Astrocyte (in vitro differentiated cells and primary cell): Measurements from ENCODE around the gene RABL3. TPM values are rescaled to one million over a fixed set of nuclear protein-coding genes. Genes with fewer than 3 reads are reported as not detected.

Experiments
- DNase-seq: peaks from one replicate; pipeline ENCODE4 v3.0.0-alpha.2; 2010; ENCODE audit warnings: low read depth
- FAIRE-seq: peaks from 2 replicates; lab custom pipeline; 2011; peaks lifted over from hg19 to GRCh38; lab: Jason Lieb, UNC
- H2AFZ ChIP-seq: 2 replicates; pipeline ENCODE4 v1.6.0; 2012; ENCODE audit warnings: low read depth, low read length, inconsistent platforms
- H3K27ac ChIP-seq: 2 replicates; pipeline ENCODE4 v1.5.1; 2011; ENCODE audit warnings: low read depth, low read length, inconsistent platforms
- H3K27me3 ChIP-seq: 2 replicates; pipeline ENCODE4 v1.6.0; 2011; ENCODE audit warnings: low read length, inconsistent platforms; ENCODE audit not compliant: insufficient read depth
- H3K36me3 ChIP-seq: 2 replicates; pipeline ENCODE4 v1.5.1; 2011; ENCODE audit warnings: low read length, inconsistent platforms; ENCODE audit not compliant: insufficient read depth
- H3K4me1 ChIP-seq: 2 replicates; pipeline ENCODE4 v1.5.1; 2011; ENCODE audit warnings: low read length, inconsistent platforms; ENCODE audit not compliant: insufficient read depth
- H3K4me2 ChIP-seq: 2 replicates; pipeline ENCODE4 v1.6.0; 2012; ENCODE audit warnings: low read length, inconsistent platforms
- H3K4me3 ChIP-seq: 2 replicates; pipeline ENCODE4 v1.5.1; 2011; ENCODE audit warnings: low read depth, mild to moderate bottlenecking, low read length, inconsistent platforms; ENCODE audit not compliant: insufficient read depth
- H3K79me2 ChIP-seq: 2 replicates; pipeline ENCODE4 v1.6.0; 2012; ENCODE audit warnings: mild to moderate bottlenecking, low read length, inconsistent platforms; ENCODE audit not compliant: insufficient read depth
- H3K9ac ChIP-seq: 2 replicates; pipeline ENCODE4 v1.6.0; 2012; ENCODE audit warnings: mild to moderate bottlenecking, low read length, inconsistent platforms
- H3K9me3 ChIP-seq: 2 replicates; pipeline ENCODE4 v1.5.1; 2012; ENCODE audit warnings: low read depth, mild to moderate bottlenecking, low read length, inconsistent platforms; ENCODE audit not compliant: insufficient read depth
- H4K20me1 ChIP-seq: 2 replicates; pipeline ENCODE4 v1.6.0; 2012; ENCODE audit warnings: low read length, inconsistent platforms; ENCODE audit not compliant: insufficient read depth
- H3K27ac Mint-ChIP-seq: one replicate; pipeline ENCODE4 v1.8.0; 2021; ENCODE audit warnings: mild to moderate bottlenecking, mixed read lengths; ENCODE audit not compliant: unreplicated experiment
- H3K27me3 Mint-ChIP-seq: one replicate; pipeline ENCODE4 v1.8.0; 2021; ENCODE audit warnings: low read depth, mixed read lengths; ENCODE audit not compliant: unreplicated experiment
- H3K36me3 Mint-ChIP-seq: one replicate; pipeline ENCODE4 v1.8.0; 2021; ENCODE audit warnings: low read depth, mixed read lengths; ENCODE audit not compliant: unreplicated experiment
- H3K4me1 Mint-ChIP-seq: one replicate; pipeline ENCODE4 v1.8.0; 2021; ENCODE audit warnings: low read depth, mixed read lengths; ENCODE audit not compliant: unreplicated experiment
- H3K4me3 Mint-ChIP-seq: one replicate; pipeline ENCODE4 v1.8.0; 2021; ENCODE audit warnings: mild to moderate bottlenecking, moderate library complexity, mixed read lengths; ENCODE audit not compliant: unreplicated experiment
- H3K9me3 Mint-ChIP-seq: one replicate; pipeline ENCODE4 v1.8.0; 2021; ENCODE audit warnings: mild to moderate bottlenecking, mixed read lengths; ENCODE audit not compliant: unreplicated experiment
- EZH2 ChIP-seq: IDR thresholded peaks from 2 replicates; pipeline ENCODE4 v1.6.1; 2012; ENCODE audit warnings: mild to moderate bottlenecking, low read length, inconsistent platforms; ENCODE audit not compliant: insufficient read depth
- total RNA-seq: library from RNA; stranded (reverse); gene quantifications from 2 replicates; pipeline ENCODE4 v1.2.1, GENCODE V29; 2021
- TF ChIP-seq, protein P1 (sequence below): IDR thresholded peaks from 2 replicates; pipeline ENCODE4 v1.5.1; 2011; ENCODE audit warnings: low read depth, mild to moderate bottlenecking, inconsistent platforms, low read length, moderate library complexity; ENCODE audit not compliant: insufficient read depth

Gene RABL3
- total RNA-seq, 1 donor from 2014 or later, result 16.8 TPM

DNA sequence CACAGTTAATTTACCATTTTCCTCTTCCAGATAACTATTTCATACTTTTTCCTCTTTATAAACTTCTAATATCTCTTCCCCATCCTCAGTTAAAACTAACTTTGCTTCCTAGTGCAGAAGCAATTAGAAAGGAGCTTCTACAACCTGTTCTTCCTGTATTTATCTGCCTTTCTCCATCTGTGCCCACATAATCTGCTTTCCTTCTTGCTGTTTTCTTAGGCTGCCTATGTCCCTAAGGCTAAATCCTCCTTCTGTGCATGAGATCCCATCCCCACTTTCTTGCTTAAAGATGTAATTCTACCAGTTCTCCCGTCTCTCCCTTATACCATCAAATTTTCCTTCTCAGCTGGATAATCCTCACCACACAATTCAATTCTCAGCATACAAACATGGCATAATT lies 31.9 kb downstream of the RABL3 start:
- H2AFZ ChIP-seq, result no peak overlapping the region
- peaks cover 5% of the 10 kb centered on the region for H3K36me3 ChIP-seq
- H3K27me3 ChIP-seq, result no peaks in the 10 kb centered on the region
- Mint-ChIP-seq H3K27me3 (no peaks in the 10 kb centered on the region), H3K4me3 (no peak overlapping the region), H3K4me1 (peaks cover 3% of the 10 kb centered on the region), H3K27ac (no peak overlapping the region), H3K36me3 (no peaks in the 10 kb centered on the region), H3K9me3 (no peaks in the 10 kb centered on the region)
- no peak overlapping the region for H3K9ac ChIP-seq
- FAIRE-seq (no peak), DNase-seq (no peak)
- peaks cover 4% of the 10 kb centered on the region for H3K79me2 ChIP-seq
- no peaks in the 10 kb centered on the region for H3K9me3 ChIP-seq
- no peaks in the 10 kb centered on the region for H4K20me1 ChIP-seq
- H3K4me1 ChIP-seq, result no peaks in the 10 kb centered on the region
- H3K4me3 ChIP-seq, result no peak overlapping the region
- H3K4me2 ChIP-seq, result no peak overlapping the region
- no peak overlapping the region for H3K27ac ChIP-seq
- TF ChIP-seq EZH2, result no peak
- TF ChIP-seq, protein P1, sequence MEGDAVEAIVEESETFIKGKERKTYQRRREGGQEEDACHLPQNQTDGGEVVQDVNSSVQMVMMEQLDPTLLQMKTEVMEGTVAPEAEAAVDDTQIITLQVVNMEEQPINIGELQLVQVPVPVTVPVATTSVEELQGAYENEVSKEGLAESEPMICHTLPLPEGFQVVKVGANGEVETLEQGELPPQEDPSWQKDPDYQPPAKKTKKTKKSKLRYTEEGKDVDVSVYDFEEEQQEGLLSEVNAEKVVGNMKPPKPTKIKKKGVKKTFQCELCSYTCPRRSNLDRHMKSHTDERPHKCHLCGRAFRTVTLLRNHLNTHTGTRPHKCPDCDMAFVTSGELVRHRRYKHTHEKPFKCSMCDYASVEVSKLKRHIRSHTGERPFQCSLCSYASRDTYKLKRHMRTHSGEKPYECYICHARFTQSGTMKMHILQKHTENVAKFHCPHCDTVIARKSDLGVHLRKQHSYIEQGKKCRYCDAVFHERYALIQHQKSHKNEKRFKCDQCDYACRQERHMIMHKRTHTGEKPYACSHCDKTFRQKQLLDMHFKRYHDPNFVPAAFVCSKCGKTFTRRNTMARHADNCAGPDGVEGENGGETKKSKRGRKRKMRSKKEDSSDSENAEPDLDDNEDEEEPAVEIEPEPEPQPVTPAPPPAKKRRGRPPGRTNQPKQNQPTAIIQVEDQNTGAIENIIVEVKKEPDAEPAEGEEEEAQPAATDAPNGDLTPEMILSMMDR, result no peak

DNA sequence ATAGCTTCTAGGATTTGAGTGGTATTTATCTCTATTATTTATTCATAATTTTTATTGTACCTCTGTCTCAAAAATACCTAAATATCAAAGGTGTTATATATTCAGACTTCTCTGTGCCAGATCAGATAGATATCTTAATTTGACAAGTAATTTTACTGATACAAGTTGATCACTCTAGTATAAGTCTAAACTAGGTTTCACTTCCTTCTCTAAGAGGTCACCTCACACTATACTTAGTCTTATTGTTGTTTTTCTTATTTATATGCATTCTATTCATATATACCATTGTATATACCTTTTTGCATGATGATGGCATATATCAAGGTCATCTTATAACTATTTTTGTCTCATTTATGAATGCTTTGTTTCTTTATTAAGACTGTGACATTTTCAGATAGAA lies 33.9 kb downstream of the RABL3 start:
- H3K9me3 Mint-ChIP-seq, result peaks cover 3% of the 10 kb centered on the region
- H3K27me3 ChIP-seq, result no peaks in the 10 kb centered on the region
- no peak overlapping the region for H3K27ac ChIP-seq
- no peak overlapping the region for H3K9ac ChIP-seq
- peaks cover 14% of the 10 kb centered on the region for H3K36me3 ChIP-seq
- no peak overlapping the region for H2AFZ ChIP-seq
- H3K27me3 Mint-ChIP-seq, result no peaks in the 10 kb centered on the region
- FAIRE-seq (no peak), DNase-seq (no peak)
- no peaks in the 10 kb centered on the region for H4K20me1 ChIP-seq
- no peak overlapping the region for H3K4me2 ChIP-seq
- TF ChIP-seq EZH2, result no peak
- TF ChIP-seq, protein P1, result no peak
- H3K9me3 ChIP-seq, result no peaks in the 10 kb centered on the region
- no peak overlapping the region for H3K27ac Mint-ChIP-seq
- H3K4me1 ChIP-seq, result no peaks in the 10 kb centered on the region
- H3K4me1 Mint-ChIP-seq, result peaks cover 3% of the 10 kb centered on the region
- H3K4me3 Mint-ChIP-seq, result no peak overlapping the region
- no peak overlapping the region for H3K4me3 ChIP-seq
- peaks cover 4% of the 10 kb centered on the region for H3K79me2 ChIP-seq
- peaks cover 9% of the 10 kb centered on the region for H3K36me3 Mint-ChIP-seq

DNA sequence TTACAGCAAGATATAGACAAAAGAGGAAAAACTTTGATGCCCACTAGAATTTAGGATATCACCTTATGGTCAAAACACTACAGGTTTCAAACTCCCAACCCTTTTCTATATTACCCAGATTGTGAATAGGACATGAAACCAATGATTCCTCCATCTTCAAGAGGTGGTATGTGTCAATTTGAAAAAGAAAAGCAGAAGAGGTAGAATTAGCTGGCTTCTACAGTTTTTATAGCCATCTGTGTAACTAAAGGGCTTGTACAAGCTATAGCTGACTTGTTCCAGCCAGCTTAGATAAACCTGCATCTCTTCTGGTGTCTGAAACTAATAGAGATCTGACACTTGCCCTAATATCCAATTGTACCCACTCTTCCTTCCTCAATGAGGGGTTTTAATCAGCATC lies 35.4 kb downstream of the RABL3 start:
- Histone ChIP-seq H3K9me3 (no peaks in the 10 kb centered on the region), H3K4me3 (no peak overlapping the region), H3K36me3 (peaks cover 14% of the 10 kb centered on the region), H3K27me3 (no peaks in the 10 kb centered on the region), H3K79me2 (peaks cover under 1% of the 10 kb centered on the region), H2AFZ (no peak overlapping the region), H4K20me1 (no peaks in the 10 kb centered on the region), H3K4me1 (no peaks in the 10 kb centered on the region), H3K9ac (no peak overlapping the region), H3K27ac (no peak overlapping the region), H3K4me2 (no peak overlapping the region)
- peaks cover 7% of the 10 kb centered on the region for H3K9me3 Mint-ChIP-seq
- H3K27ac Mint-ChIP-seq, result no peak overlapping the region
- H3K36me3 Mint-ChIP-seq, result peaks cover 16% of the 10 kb centered on the region
- no peak for FAIRE-seq
- no peaks in the 10 kb centered on the region for H3K4me1 Mint-ChIP-seq
- no peak overlapping the region for H3K4me3 Mint-ChIP-seq
- TF ChIP-seq, protein P1, result no peak
- TF ChIP-seq EZH2, result no peak
- no peaks in the 10 kb centered on the region for H3K27me3 Mint-ChIP-seq
- DNase-seq, result no peak
